Neural progenitor cell (in vitro differentiated cells): ENCODE results near the gene AMER3. TPM values are rescaled to one million over a fixed set of nuclear protein-coding genes. Genes with fewer than 3 reads are reported as not detected.

ENCODE experiments used
- DNase-seq: peaks from one replicate; pipeline ENCODE4 v3.0.0-alpha.2; 2016; ENCODE audit warnings: low spot score
- H2AFZ ChIP-seq: fragments of 200-600 bp; sonication (generic); replicated peaks from 2 replicates; pipeline ENCODE4 v1.6.1; 2016; ENCODE audit warnings: antibody characterized with exemption
- H3F3A ChIP-seq: fragments of 200-600 bp; sonication (generic); 2 replicates; pipeline ENCODE4 v1.6.1; 2016; ENCODE audit warnings: antibody characterized with exemption, low read depth
- H3K27ac ChIP-seq: fragments of 200-600 bp; sonication (generic); 2 replicates; pipeline ENCODE4 v1.5.1; 2016; ENCODE audit warnings: mild to moderate bottlenecking
- H3K27me3 ChIP-seq: fragments of 200-600 bp; sonication (generic); 2 replicates; pipeline ENCODE4 v1.6.1; 2016; ENCODE audit warnings: mild to moderate bottlenecking, moderate library complexity
- H3K36me3 ChIP-seq: fragments of 200-600 bp; sonication (generic); 2 replicates; pipeline ENCODE4 v1.5.1; 2016
- H3K4me1 ChIP-seq: fragments of 200-600 bp; sonication (generic); 2 replicates; pipeline ENCODE4 v1.6.1; 2016; ENCODE audit warnings: mixed run types
- H3K4me2 ChIP-seq: fragments of 200-600 bp; sonication (generic); 2 replicates; pipeline ENCODE4 v1.6.1; 2016
- H3K4me3 ChIP-seq: fragments of 200-600 bp; sonication (generic); 2 replicates; pipeline ENCODE4 v1.5.1; 2016
- H3K79me2 ChIP-seq: fragments of 200-600 bp; sonication (generic); 2 replicates; pipeline ENCODE4 v1.6.1; 2016; ENCODE audit warnings: low read depth
- H3K9ac ChIP-seq: fragments of 200-600 bp; sonication (generic); 2 replicates; pipeline ENCODE4 v1.6.1; 2016
- H3K9me3 ChIP-seq: fragments of 200-600 bp; sonication (generic); 2 replicates; pipeline ENCODE4 v1.5.1; 2016; ENCODE audit warnings: low read depth
- H4K20me1 ChIP-seq: fragments of 200-600 bp; sonication (generic); 2 replicates; pipeline ENCODE4 v1.6.1; 2016; ENCODE audit warnings: low read depth
- H3K27ac Mint-ChIP-seq: 3 replicates; pipeline ENCODE4 v1.8.0; 2021; ENCODE audit warnings: mixed read lengths
- H3K27me3 Mint-ChIP-seq: 2 replicates; pipeline ENCODE4 v1.8.0; 2022; ENCODE audit warnings: low read depth, mild to moderate bottlenecking, inconsistent platforms, moderate library complexity, mixed read lengths; ENCODE audit not compliant: insufficient read depth
- H3K36me3 Mint-ChIP-seq: 3 replicates; pipeline ENCODE4 v1.8.0; 2021; ENCODE audit warnings: mixed read lengths
- H3K4me1 Mint-ChIP-seq: 3 replicates; pipeline ENCODE4 v1.8.0; 2021; ENCODE audit warnings: mixed read lengths
- H3K4me3 Mint-ChIP-seq: 3 replicates; pipeline ENCODE4 v1.8.0; 2021; ENCODE audit warnings: mild to moderate bottlenecking, moderate library complexity, mixed read lengths
- H3K9me3 Mint-ChIP-seq: 3 replicates; pipeline ENCODE4 v1.8.0; 2020; ENCODE audit warnings: mixed read lengths
- EZH2 ChIP-seq: fragments of 200-600 bp; sonication (generic); IDR thresholded peaks from 2 replicates; pipeline ENCODE4 v1.6.1; 2017; ENCODE audit warnings: antibody characterized with exemption, mild to moderate bottlenecking, moderate library complexity
- EZH2phosphoT487 ChIP-seq: fragments of 200-600 bp; sonication (generic); IDR thresholded peaks from 2 replicates; pipeline ENCODE4 v1.6.1; 2017; ENCODE audit warnings: antibody characterized with exemption
- total RNA-seq: library from RNA; depleted of rRNA; stranded (reverse); fragments of >200 nt; gene quantifications from 2 replicates; pipeline ENCODE4 v1.2.3, GENCODE V29; 2015; ENCODE audit warnings: low replicate concordance
- TF ChIP-seq, protein P1 (sequence below): fragments of 200-600 bp; sonication (generic); IDR thresholded peaks from 2 replicates; pipeline ENCODE4 v1.5.1; 2017; ENCODE audit warnings: antibody characterized with exemption, mild to moderate bottlenecking

Gene AMER3
- total RNA-seq, 1 donor from 2014 or later = not detected

DNA sequence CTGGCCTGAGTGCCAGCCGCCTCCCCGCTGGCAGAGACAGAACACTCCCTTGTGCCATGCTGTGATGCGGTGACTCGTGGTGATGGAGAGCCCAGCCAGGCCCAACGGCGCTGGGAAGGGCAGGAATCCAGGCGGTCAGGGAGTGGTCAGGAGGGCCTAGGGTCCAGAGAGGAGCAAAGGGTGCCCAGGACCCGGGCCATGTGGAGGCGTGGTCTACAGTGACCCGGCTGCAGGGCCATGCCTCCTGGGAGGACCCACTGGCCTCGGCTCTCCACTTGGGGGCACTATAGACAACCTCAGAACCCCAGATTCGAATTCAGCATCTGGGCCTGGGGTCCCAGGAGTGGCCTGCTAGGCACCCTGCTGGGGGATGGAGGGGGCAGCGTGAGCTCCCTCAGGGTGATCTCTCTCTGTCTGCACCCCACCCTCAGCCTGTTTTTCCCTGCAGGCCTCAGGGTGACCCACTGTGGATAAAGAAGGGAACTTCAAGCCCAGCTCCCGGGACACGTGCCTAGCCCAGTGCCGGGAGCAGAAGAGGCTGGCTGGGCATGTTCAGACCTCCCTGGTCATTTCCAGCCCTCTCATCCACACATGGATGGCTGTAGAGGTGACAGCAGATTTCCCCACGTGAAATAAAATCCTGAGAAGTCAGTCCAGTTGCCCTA, 13.0 kb downstream of the AMER3 start:
- Mint-ChIP-seq H3K4me1 (no peaks in the 10 kb centered on the region), H3K36me3 (no peaks in the 10 kb centered on the region), H3K4me3 (no peak overlapping the region), H3K27ac (no peak overlapping the region), H3K27me3 (peaks cover 7% of the 10 kb centered on the region), H3K9me3 (peaks cover 15% of the 10 kb centered on the region)
- Histone ChIP-seq H3K9ac (no peak overlapping the region), H3K9me3 (peaks cover 6% of the 10 kb centered on the region), H3F3A (no peaks in the 10 kb centered on the region), H4K20me1 (no peaks in the 10 kb centered on the region), H3K4me3 (no peak overlapping the region), H3K79me2 (no peaks in the 10 kb centered on the region), H3K27me3 (no peaks in the 10 kb centered on the region), H2AFZ (no peak overlapping the region), H3K27ac (no peak overlapping the region), H3K4me1 (no peaks in the 10 kb centered on the region), H3K36me3 (no peaks in the 10 kb centered on the region), H3K4me2 (no peak overlapping the region)
- TF ChIP-seq, protein P1, sequence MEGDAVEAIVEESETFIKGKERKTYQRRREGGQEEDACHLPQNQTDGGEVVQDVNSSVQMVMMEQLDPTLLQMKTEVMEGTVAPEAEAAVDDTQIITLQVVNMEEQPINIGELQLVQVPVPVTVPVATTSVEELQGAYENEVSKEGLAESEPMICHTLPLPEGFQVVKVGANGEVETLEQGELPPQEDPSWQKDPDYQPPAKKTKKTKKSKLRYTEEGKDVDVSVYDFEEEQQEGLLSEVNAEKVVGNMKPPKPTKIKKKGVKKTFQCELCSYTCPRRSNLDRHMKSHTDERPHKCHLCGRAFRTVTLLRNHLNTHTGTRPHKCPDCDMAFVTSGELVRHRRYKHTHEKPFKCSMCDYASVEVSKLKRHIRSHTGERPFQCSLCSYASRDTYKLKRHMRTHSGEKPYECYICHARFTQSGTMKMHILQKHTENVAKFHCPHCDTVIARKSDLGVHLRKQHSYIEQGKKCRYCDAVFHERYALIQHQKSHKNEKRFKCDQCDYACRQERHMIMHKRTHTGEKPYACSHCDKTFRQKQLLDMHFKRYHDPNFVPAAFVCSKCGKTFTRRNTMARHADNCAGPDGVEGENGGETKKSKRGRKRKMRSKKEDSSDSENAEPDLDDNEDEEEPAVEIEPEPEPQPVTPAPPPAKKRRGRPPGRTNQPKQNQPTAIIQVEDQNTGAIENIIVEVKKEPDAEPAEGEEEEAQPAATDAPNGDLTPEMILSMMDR = peak; percentile 20
- TF ChIP-seq EZH2phosphoT487 = no peak
- no peak for DNase-seq

DNA sequence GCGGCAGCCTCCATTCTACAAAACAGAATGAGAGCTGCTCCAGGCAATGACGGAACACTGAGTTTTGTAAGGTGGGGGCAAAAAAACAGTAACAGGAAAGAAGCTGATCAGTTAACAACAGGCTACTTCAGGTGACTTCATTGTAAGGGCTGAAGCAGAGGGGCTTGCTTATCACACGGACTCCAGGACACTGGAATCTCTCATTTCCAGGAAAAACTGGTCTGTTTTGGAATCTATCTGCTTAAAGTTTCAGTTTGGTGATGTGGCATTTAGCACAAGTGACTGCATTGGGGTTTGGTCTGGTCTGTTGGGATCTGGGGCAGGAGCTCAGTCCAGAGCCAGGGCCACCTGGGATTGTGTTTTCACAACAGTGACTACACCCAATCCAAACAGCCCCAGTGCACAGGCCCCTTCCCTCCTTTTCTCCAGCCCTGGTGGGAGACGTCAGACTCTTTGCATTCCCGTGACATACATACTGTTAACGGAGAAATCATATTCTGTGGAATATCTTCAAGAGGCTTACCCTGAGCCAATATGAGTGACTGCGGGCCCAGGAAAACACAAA, 14.1 kb downstream of the AMER3 start:
- peaks cover 7% of the 10 kb centered on the region for H3K27me3 Mint-ChIP-seq
- no peak overlapping the region for H3K4me3 ChIP-seq
- TF ChIP-seq EZH2 = no peak
- TF ChIP-seq, protein P1 = no peak
- TF ChIP-seq EZH2phosphoT487 = no peak
- H3F3A ChIP-seq = no peaks in the 10 kb centered on the region
- H4K20me1 ChIP-seq = no peaks in the 10 kb centered on the region
- H3K9me3 Mint-ChIP-seq = peaks cover 17% of the 10 kb centered on the region
- H3K4me2 ChIP-seq = no peak overlapping the region
- no peak overlapping the region for H3K9ac ChIP-seq
- no peak for DNase-seq
- no peaks in the 10 kb centered on the region for H3K36me3 ChIP-seq
- no peaks in the 10 kb centered on the region for H3K27me3 ChIP-seq
- H3K9me3 ChIP-seq = peaks cover 6% of the 10 kb centered on the region
- no peaks in the 10 kb centered on the region for H3K4me1 ChIP-seq
- no peak overlapping the region for H3K27ac ChIP-seq
- no peaks in the 10 kb centered on the region for H3K36me3 Mint-ChIP-seq
- H2AFZ ChIP-seq = no peak overlapping the region
- H3K4me1 Mint-ChIP-seq = no peaks in the 10 kb centered on the region
- no peaks in the 10 kb centered on the region for H3K79me2 ChIP-seq
- no peak overlapping the region for H3K4me3 Mint-ChIP-seq
- H3K27ac Mint-ChIP-seq = no peak overlapping the region

DNA sequence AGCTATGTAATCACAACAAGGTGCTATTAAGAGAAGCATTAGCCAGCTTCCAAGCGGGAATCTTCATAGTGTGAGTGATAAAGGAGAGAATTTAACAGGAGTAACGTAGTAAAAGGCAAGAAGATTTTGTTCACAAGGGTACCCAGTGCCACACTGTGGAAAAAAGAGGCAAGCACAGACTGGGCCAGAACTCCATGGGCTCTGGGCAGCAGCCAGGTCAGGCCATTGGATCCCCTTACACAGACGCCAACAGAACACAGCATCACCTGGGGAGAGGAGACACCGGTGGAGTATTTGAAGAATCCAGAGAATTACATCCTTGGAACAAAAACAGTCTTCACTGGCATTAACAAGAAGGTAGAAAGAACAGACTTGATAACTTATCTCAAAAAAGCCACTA, 21.2 kb downstream of the AMER3 start:
- DNase-seq = no peak
- H3K27ac Mint-ChIP-seq = no peak overlapping the region
- H3K4me1 ChIP-seq = no peaks in the 10 kb centered on the region
- TF ChIP-seq, protein P1 = peak; percentile 22
- no peak for TF ChIP-seq EZH2phosphoT487
- H3K4me3 ChIP-seq = no peak overlapping the region
- no peak overlapping the region for H3K4me3 Mint-ChIP-seq
- peaks cover 6% of the 10 kb centered on the region for H3K9me3 ChIP-seq
- no peaks in the 10 kb centered on the region for H4K20me1 ChIP-seq
- no peak overlapping the region for H3K9ac ChIP-seq
- H3K79me2 ChIP-seq = no peaks in the 10 kb centered on the region
- no peaks in the 10 kb centered on the region for H3K4me1 Mint-ChIP-seq
- H3K36me3 Mint-ChIP-seq = no peaks in the 10 kb centered on the region
- no peak overlapping the region for H3K4me2 ChIP-seq
- H3K27me3 ChIP-seq = no peaks in the 10 kb centered on the region
- H3F3A ChIP-seq = no peaks in the 10 kb centered on the region
- no peak overlapping the region for H2AFZ ChIP-seq
- peaks cover 15% of the 10 kb centered on the region for H3K9me3 Mint-ChIP-seq
- H3K27me3 Mint-ChIP-seq = peaks cover 3% of the 10 kb centered on the region
- H3K36me3 ChIP-seq = no peaks in the 10 kb centered on the region
- H3K27ac ChIP-seq = no peak overlapping the region
